Upper lobe of left lung (tissue), 4 donors: ENCODE results near the gene TSPOAP1.

Source experiments
- CTCF ChIP-seq, 6 experiments: fragments of 450-650 bp in 4 of 6; fragments of 200-600 bp in 2 of 6; sonication (generic) in 2 of 6; IDR thresholded peaks; one replicate each; pipeline ENCODE4 v1.5.1; 2016 to 2019; ENCODE audit warnings: antibody characterized with exemption in 6 of 6
- EP300 ChIP-seq, 4 donors: sonication (generic); formaldehyde crosslinking; IDR thresholded peaks; one replicate each; pipeline ENCODE4 v1.5.1; 2017; ENCODE audit warnings: antibody characterized with exemption in 4 of 4, control low read depth in 2 of 4
- POLR2A ChIP-seq, 4 donors: fragments of 450-650 bp; IDR thresholded peaks; one replicate each; pipeline ENCODE4 v1.5.1; 2016 to 2017; ENCODE audit warnings: antibody characterized with exemption in 4 of 4, mild to moderate bottlenecking in 2 of 4
- POLR2AphosphoS5 ChIP-seq, 2 donors: sonication (generic); formaldehyde crosslinking; IDR thresholded peaks; one replicate each; pipeline ENCODE4 v1.5.1; 2017; ENCODE audit warnings: antibody characterized with exemption in 2 of 2

GRCh38 chr17:58375256-58375655 lies 46.7 kb upstream of the TSPOAP1 start:
- peak in 1 of 6 experiments; percentile 10 for TF ChIP-seq CTCF (IDR thresholded peaks at IDR 0.05)
- no peak for TF ChIP-seq POLR2AphosphoS5 (IDR thresholded peaks at IDR 0.05)
- no peak for TF ChIP-seq EP300 (IDR thresholded peaks at IDR 0.05)
- TF ChIP-seq POLR2A (IDR thresholded peaks at IDR 0.05) = no peak
